GM12865 (cell line): ENCODE results near the gene DGAT2.

ENCODE experiments used
- DNase-seq: peaks from one replicate; pipeline ENCODE4 v3.0.0; 2010; ENCODE audit warnings: low read depth
- H3K4me3 ChIP-seq: 2 replicates; pipeline ENCODE4 v1.5.1; 2011; ENCODE audit warnings: mild to moderate bottlenecking, low read depth, low read length, control low read depth
- CTCF ChIP-seq: IDR thresholded peaks from 2 replicates; pipeline ENCODE4 v1.5.1; 2011; ENCODE audit warnings: low read length, control low read depth, low read depth, inconsistent platforms; ENCODE audit not compliant: insufficient read depth; ENCODE audit errors: missing control alignments

DGAT2 gene

DNA sequence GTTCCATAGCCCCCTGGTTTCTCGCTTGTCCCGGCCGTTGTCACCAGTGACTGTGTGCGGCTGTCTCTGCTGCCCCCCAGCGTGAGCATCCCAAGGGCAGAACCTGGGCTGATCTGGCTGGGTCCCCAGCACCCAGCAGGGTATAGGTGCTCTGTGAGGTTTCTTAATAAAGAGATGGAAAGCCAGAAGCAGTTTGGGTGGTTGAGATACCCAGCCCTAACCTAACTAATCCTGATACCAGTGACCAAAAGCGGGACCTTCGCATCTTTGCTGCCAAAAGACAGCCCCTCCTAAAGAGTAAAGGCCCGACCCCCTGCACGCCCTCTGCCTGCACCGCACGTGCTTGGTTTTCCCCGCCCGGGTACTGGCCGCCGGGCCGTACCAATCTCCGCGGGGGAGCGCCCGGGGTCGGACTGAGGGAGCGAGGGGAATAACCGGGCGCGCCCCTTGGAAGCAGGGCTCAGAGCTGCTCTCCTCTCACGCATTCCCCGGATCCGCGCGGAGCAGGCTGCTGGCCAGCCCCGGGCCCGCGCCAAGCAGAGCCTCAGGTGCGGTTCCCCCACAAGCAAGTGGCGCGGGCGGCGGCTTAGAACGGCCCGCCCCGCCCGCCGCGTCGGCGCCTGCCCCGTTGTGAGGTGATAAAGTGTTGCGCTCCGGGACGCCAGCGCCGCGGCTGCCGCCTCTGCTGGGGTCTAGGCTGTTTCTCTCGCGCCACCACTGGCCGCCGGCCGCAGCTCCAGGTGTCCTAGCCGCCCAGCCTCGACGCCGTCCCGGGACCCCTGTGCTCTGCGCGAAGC is at the start of gene DGAT2:
Gene DGAT2 (plus strand): TSS at position 667 of the 797 bp plus-strand sequence. CDS start 214 bp downstream, outside the sequence.
- TF ChIP-seq CTCF: peak; percentile 35
- peak; percentile 92 for DNase-seq
- H3K4me3 ChIP-seq: peak within 1 kb of the TSS; percentile 69

DNA sequence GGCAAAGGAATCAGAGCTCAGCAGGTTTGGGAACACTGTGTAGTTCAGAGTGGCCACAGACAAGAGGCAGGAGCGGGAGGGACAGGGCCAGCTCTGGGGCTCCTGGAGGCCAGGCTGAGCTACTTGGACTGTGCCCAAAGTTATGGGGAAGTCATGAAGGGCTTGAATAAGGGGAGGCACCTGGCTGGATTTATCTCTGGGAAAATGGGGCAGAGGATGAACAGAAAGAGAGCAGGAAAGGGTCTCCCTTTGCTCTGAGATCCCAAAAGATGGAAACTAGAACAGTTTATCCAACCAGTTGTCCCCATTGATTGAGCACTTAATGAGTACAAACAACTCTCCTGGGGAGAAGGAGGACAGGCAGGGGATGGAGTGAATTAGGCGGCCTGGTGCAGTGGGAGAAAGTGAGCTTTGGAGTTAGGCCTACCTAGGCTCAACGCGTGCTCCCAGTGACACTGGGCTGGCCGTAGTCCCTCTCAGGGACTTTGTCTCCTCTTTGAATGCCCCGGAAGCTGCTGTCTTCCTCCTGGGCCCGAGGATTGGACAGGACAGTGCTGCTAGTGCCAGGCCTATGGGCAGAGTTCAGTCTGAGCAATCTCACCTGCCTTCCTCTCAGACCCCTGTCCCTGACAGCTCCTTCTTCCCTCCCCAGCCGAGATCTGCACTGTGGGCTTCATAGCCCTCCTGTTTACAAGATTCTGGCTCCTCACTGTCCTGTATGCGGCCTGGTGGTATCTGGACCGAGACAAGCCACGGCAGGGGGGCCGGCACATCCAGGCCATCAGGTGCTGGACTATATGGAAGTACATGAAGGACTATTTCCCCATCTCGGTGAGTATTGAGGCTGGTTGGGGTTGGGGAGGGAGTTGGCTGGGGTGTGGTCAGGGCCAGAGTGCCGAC is 49.0 kb upstream of the DGAT2 start:
- no peak for DNase-seq
- no peak overlapping the region for H3K4me3 ChIP-seq
- no peak for TF ChIP-seq CTCF

DNA sequence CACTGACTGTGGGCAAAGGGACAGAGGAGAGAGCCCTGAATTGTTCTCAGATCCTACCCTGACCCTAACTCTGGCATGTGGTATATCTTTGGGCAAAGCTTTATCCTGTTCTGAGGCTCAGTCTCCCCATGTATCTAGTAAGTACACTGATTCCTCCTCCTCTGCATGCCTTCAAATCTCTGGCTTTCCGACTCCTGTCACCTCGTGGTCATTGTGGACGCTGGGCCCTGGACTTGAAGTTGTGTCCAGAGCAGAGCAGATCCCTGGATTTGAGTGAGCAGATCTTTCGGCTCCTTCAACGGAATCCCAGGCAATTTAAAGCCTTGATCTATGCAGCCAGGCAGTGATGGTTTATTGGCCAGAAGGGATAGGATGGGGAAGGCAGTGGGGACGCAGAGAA is 47.9 kb upstream of the DGAT2 start:
- no peak overlapping the region for H3K4me3 ChIP-seq
- no peak for TF ChIP-seq CTCF
- no peak for DNase-seq

- no peak for DNase-seq
- TF ChIP-seq CTCF: no peak
- H3K4me3 ChIP-seq: no peak overlapping the region
Measured at GRCh38 chr11:75721852-75722668, 46.5 kb upstream of the DGAT2 start.

- no peak overlapping the region for H3K4me3 ChIP-seq
- DNase-seq: no peak
- no peak for TF ChIP-seq CTCF
Measured at GRCh38 chr11:75722669-75723042, 45.9 kb upstream of the DGAT2 start.

GRCh38 chr11:75725547-75726320 is 42.8 kb upstream of the DGAT2 start:
- TF ChIP-seq CTCF: no peak
- H3K4me3 ChIP-seq: no peak overlapping the region
- no peak for DNase-seq
